HTR-8/SVneo (cell line): ENCODE results near the gene WWTR1.

Experiments used
- DNase-seq: peaks from one replicate; pipeline ENCODE4 v3.0.0; 2011; ENCODE audit warnings: low spot score, mixed read lengths; ENCODE audit not compliant: insufficient read length
- FAIRE-seq: peaks from 2 replicates; lab custom pipeline; 2011; peaks lifted over from hg19 to GRCh38; lab: Jason Lieb, UNC

Gene WWTR1

GRCh38 chr3:149575213-149575960 lies 82.4 kb downstream of the WWTR1 start:
- FAIRE-seq = peak; percentile 44
- no peak for DNase-seq

GRCh38 chr3:149572796-149573414 lies 84.9 kb downstream of the WWTR1 start:
- FAIRE-seq = no peak
- DNase-seq = no peak

GRCh38 chr3:149571381-149571780 lies 86.4 kb downstream of the WWTR1 start:
- FAIRE-seq = no peak
- no peak for DNase-seq

GRCh38 chr3:149570016-149570415 lies 87.8 kb downstream of the WWTR1 start:
- DNase-seq = no peak
- no peak for FAIRE-seq

- FAIRE-seq (no peak), DNase-seq (no peak)
Measured at GRCh38 chr3:149567381-149567780, 90.4 kb downstream of the WWTR1 start.

GRCh38 chr3:149566292-149566975 lies 91.4 kb downstream of the WWTR1 start:
- DNase-seq = no peak
- FAIRE-seq = no peak

- no peak for FAIRE-seq
- no peak for DNase-seq
Measured at GRCh38 chr3:149564079-149564478, 93.7 kb downstream of the WWTR1 start.

- DNase-seq (no peak), FAIRE-seq (no peak)
Measured at GRCh38 chr3:149563114-149563513, 94.7 kb downstream of the WWTR1 start.

GRCh38 chr3:149560617-149561016 lies 97.2 kb downstream of the WWTR1 start:
- FAIRE-seq (no peak), DNase-seq (no peak)

GRCh38 chr3:149560001-149560400 lies 97.8 kb downstream of the WWTR1 start:
- DNase-seq (no peak), FAIRE-seq (no peak)

GRCh38 chr3:149559525-149559924 lies 98.3 kb downstream of the WWTR1 start:
- FAIRE-seq = no peak
- DNase-seq = no peak

GRCh38 chr3:149555927-149556326 lies 101.9 kb downstream of the WWTR1 start:
- no peak for DNase-seq
- FAIRE-seq = no peak

- FAIRE-seq = no peak
Measured at GRCh38 chr3:149554826-149555225, 103.0 kb downstream of the WWTR1 start.

GRCh38 chr3:149553781-149554451 lies 103.9 kb downstream of the WWTR1 start:
- FAIRE-seq (no peak), DNase-seq (no peak)

More at GRCh38 chr3:149554826-149555225, 103.0 kb downstream of the WWTR1 start:
- DNase-seq = no peak

- DNase-seq (no peak), FAIRE-seq (no peak)
Measured at GRCh38 chr3:149552700-149553099, 105.1 kb downstream of the WWTR1 start.

- no peak for DNase-seq
Measured at GRCh38 chr3:149551500-149551899, 106.3 kb downstream of the WWTR1 start.

GRCh38 chr3:149548669-149549065 lies 109.2 kb downstream of the WWTR1 start:
- no peak for DNase-seq
- FAIRE-seq = no peak

More at GRCh38 chr3:149551500-149551899, 106.3 kb downstream of the WWTR1 start:
- no peak for FAIRE-seq

- FAIRE-seq (no peak), DNase-seq (no peak)
Measured at GRCh38 chr3:149547954-149548668, 109.7 kb downstream of the WWTR1 start.

GRCh38 chr3:149547413-149547812 lies 110.4 kb downstream of the WWTR1 start:
- FAIRE-seq = no peak
- DNase-seq = no peak

GRCh38 chr3:149545049-149545448 lies 112.8 kb downstream of the WWTR1 start:
- no peak for FAIRE-seq
- no peak for DNase-seq
